WERI-Rb-1 (cell line): ENCODE results near the gene ASB12.

Source experiments
- DNase-seq: peaks from one replicate; pipeline ENCODE4 v3.0.0-alpha.2; 2020
- H3K27ac ChIP-seq: fragments of 250-450 bp; sonication (Bioruptor Pico); 2 replicates; pipeline ENCODE4 v1.5.1; 2020; ENCODE audit warnings: mild to moderate bottlenecking, moderate library complexity
- H3K27me3 ChIP-seq: fragments of 250-450 bp; sonication (Bioruptor Pico); 2 replicates; pipeline ENCODE4 v1.5.1; 2021; ENCODE audit warnings: mild to moderate bottlenecking, low read depth, moderate library complexity; ENCODE audit not compliant: insufficient read depth, severe bottlenecking
- H3K36me3 ChIP-seq: fragments of 250-450 bp; sonication (Bioruptor Pico); 2 replicates; pipeline ENCODE4 v1.5.1; 2020; ENCODE audit warnings: mild to moderate bottlenecking, moderate library complexity
- H3K4me3 ChIP-seq: 2 replicates; pipeline ENCODE4 v1.5.1; 2011; ENCODE audit warnings: low read depth, mild to moderate bottlenecking, control low read depth, low read length
- H3K9me3 ChIP-seq: fragments of 250-450 bp; sonication (Bioruptor Pico); 2 replicates; pipeline ENCODE4 v1.5.1; 2021; ENCODE audit warnings: mild to moderate bottlenecking, moderate library complexity; ENCODE audit not compliant: severe bottlenecking
- TF ChIP-seq, protein P1 (sequence below): IDR thresholded peaks from 2 replicates; pipeline ENCODE4 v1.5.1; 2011; ENCODE audit warnings: low read depth, mild to moderate bottlenecking, control low read depth, inconsistent platforms, low read length

ASB12 gene

GRCh38 chrX:64190136-64190740 is 40.2 kb downstream of the ASB12 start:
- no peak for DNase-seq
- Histone ChIP-seq H3K27me3 (no peaks in the 10 kb centered on the region), H3K9me3 (no peaks in the 10 kb centered on the region), H3K36me3 (peaks cover 13% of the 10 kb centered on the region; the same call in 1 of the 2 replicates), H3K4me3 (no peak overlapping the region), H3K27ac (no peak overlapping the region)
- TF ChIP-seq, protein P1, sequence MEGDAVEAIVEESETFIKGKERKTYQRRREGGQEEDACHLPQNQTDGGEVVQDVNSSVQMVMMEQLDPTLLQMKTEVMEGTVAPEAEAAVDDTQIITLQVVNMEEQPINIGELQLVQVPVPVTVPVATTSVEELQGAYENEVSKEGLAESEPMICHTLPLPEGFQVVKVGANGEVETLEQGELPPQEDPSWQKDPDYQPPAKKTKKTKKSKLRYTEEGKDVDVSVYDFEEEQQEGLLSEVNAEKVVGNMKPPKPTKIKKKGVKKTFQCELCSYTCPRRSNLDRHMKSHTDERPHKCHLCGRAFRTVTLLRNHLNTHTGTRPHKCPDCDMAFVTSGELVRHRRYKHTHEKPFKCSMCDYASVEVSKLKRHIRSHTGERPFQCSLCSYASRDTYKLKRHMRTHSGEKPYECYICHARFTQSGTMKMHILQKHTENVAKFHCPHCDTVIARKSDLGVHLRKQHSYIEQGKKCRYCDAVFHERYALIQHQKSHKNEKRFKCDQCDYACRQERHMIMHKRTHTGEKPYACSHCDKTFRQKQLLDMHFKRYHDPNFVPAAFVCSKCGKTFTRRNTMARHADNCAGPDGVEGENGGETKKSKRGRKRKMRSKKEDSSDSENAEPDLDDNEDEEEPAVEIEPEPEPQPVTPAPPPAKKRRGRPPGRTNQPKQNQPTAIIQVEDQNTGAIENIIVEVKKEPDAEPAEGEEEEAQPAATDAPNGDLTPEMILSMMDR = no peak

- Histone ChIP-seq H3K36me3 (peaks cover 13% of the 10 kb centered on the region; the same call in 1 of the 2 replicates), H3K4me3 (no peak overlapping the region), H3K27me3 (no peaks in the 10 kb centered on the region), H3K27ac (no peak overlapping the region), H3K9me3 (no peaks in the 10 kb centered on the region)
- TF ChIP-seq, protein P1 = no peak
- no peak for DNase-seq
These were observed 41.5 kb downstream of the ASB12 start for GRCh38 chrX:64188901-64189300.

DNA sequence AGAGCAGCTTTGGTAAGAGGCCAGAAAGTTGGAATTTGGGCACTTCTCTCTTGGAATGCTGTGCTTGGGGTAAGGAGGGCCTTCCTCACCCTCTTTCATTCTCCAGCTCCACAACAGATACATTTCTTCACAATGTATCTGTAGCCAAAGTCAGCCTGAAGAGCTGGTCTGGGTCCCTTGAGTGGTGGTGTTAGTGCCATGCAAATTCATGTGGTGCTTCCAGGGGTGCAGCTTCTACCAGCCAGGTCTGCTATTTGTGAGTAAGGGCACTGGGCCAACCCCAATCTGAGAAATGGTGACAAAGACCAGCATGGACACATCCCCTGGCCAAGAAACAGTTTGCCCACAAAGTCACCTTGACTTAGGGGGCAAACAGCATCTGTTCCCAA is 42.7 kb downstream of the ASB12 start:
- H3K4me3 ChIP-seq = no peak overlapping the region
- no peaks in the 10 kb centered on the region for H3K27me3 ChIP-seq
- H3K9me3 ChIP-seq = no peaks in the 10 kb centered on the region
- TF ChIP-seq, protein P1 = no peak
- DNase-seq = no peak
- no peak overlapping the region for H3K27ac ChIP-seq
- peaks cover 13% of the 10 kb centered on the region; the same call in 1 of the 2 replicates for H3K36me3 ChIP-seq

DNA sequence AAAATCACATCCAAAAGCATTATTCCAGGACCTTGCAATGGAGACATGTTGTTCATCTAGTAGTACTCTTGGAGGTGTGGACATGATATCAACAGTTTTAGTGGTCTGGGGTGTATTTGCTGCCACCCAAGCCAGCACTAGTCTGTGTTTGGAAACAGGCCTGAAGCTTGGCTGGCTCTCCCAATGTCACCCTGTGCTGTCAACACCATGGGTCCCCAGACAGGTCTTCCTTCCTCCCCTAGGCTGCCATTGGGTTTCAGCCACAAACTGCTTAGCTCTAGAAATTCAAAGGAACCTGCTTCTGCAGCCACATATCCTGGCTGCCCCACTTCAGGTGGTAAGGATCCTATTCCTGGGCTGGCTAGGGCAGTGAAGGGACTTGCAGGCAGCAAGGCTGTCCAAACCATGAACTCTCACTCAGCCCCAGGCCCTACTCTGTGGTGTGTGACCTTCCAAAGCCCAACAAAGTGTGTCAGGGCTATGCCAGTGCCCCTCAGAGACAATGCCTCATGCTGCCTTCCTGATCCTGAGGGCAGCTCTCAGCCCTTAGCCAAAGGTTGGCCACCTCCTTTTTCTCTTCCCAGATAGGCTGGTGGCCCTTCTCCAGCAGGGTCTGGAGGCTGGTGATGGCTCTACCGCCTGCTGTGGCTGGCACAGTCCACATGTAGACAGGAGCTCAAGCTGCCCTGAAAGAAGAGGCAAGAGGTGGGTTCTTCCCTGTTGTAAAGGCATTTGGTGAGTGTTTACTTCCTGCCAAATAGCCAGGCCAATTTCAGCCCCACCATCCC is 43.2 kb downstream of the ASB12 start:
- H3K9me3 ChIP-seq = no peaks in the 10 kb centered on the region
- H3K36me3 ChIP-seq = peaks cover 13% of the 10 kb centered on the region; the same call in 1 of the 2 replicates
- no peaks in the 10 kb centered on the region for H3K27me3 ChIP-seq
- no peak overlapping the region for H3K4me3 ChIP-seq
- H3K27ac ChIP-seq = no peak overlapping the region
- no peak for DNase-seq
- TF ChIP-seq, protein P1 = no peak

- Histone ChIP-seq H3K4me3 (no peak overlapping the region), H3K9me3 (no peaks in the 10 kb centered on the region), H3K27ac (no peak overlapping the region), H3K36me3 (no peaks in the 10 kb centered on the region), H3K27me3 (no peaks in the 10 kb centered on the region)
- TF ChIP-seq, protein P1 = no peak
- DNase-seq = no peak
These were observed 46.0 kb downstream of the ASB12 start for GRCh38 chrX:64184396-64184795.
